ENCODE measurements around the gene DAP.

DAP gene

GRCh38 chr5:10633271-10634049 lies 127.6 kb downstream of the DAP start:
- TF ChIP-seq POLR2AphosphoS5 (IDR thresholded peaks at IDR 0.05; ENCODE audit: low read depth, low read length): no peak
- TF ChIP-seq REST (IDR thresholded peaks at IDR 0.05; ENCODE audit: insufficient read depth in 1 of 2, low read depth in 2 of 2, low read length in 2 of 2): no peak
- no peak for TF ChIP-seq SIN3A (IDR thresholded peaks at IDR 0.05; ENCODE audit: borderline replicate concordance, insufficient read depth, low read length)
- TF ChIP-seq FOXP2 (optimal IDR thresholded peaks at IDR 0.05; ENCODE audit: borderline replicate concordance, extremely low read depth, extremely low read length, insufficient read depth): no peak
- TF ChIP-seq TAF1 (IDR thresholded peaks at IDR 0.05; ENCODE audit: borderline replicate concordance, insufficient read depth, low read length): no peak

- TF ChIP-seq REST (IDR thresholded peaks at IDR 0.05; ENCODE audit: insufficient read depth in 1 of 2, low read depth in 2 of 2, low read length in 2 of 2) (no peak), SIN3A (IDR thresholded peaks at IDR 0.05; ENCODE audit: borderline replicate concordance, insufficient read depth, low read length) (no peak), TAF1 (IDR thresholded peaks at IDR 0.05; ENCODE audit: borderline replicate concordance, insufficient read depth, low read length) (no peak), FOXP2 (optimal IDR thresholded peaks at IDR 0.05; ENCODE audit: borderline replicate concordance, extremely low read depth, extremely low read length, insufficient read depth) (no peak), POLR2AphosphoS5 (IDR thresholded peaks at IDR 0.05; ENCODE audit: low read depth, low read length) (no peak)
Observed at GRCh38 chr5:10632110-10632761, 128.8 kb downstream of the DAP start.

GRCh38 chr5:10631316-10631996 lies 129.6 kb downstream of the DAP start:
- TF ChIP-seq SIN3A (IDR thresholded peaks at IDR 0.05; ENCODE audit: borderline replicate concordance, insufficient read depth, low read length): no peak
- no peak for TF ChIP-seq TAF1 (IDR thresholded peaks at IDR 0.05; ENCODE audit: borderline replicate concordance, insufficient read depth, low read length)
- TF ChIP-seq FOXP2 (optimal IDR thresholded peaks at IDR 0.05; ENCODE audit: borderline replicate concordance, extremely low read depth, extremely low read length, insufficient read depth): no peak
- no peak for TF ChIP-seq POLR2AphosphoS5 (IDR thresholded peaks at IDR 0.05; ENCODE audit: low read depth, low read length)
- TF ChIP-seq REST (IDR thresholded peaks at IDR 0.05; ENCODE audit: insufficient read depth in 1 of 2, low read depth in 2 of 2, low read length in 2 of 2): no peak

- TF ChIP-seq SIN3A (IDR thresholded peaks at IDR 0.05; ENCODE audit: borderline replicate concordance, insufficient read depth, low read length) (no peak), REST (IDR thresholded peaks at IDR 0.05; ENCODE audit: insufficient read depth in 1 of 2, low read depth in 2 of 2, low read length in 2 of 2) (no peak), FOXP2 (optimal IDR thresholded peaks at IDR 0.05; ENCODE audit: borderline replicate concordance, extremely low read depth, extremely low read length, insufficient read depth) (no peak), TAF1 (IDR thresholded peaks at IDR 0.05; ENCODE audit: borderline replicate concordance, insufficient read depth, low read length) (no peak), POLR2AphosphoS5 (IDR thresholded peaks at IDR 0.05; ENCODE audit: low read depth, low read length) (no peak)
Observed at GRCh38 chr5:10630126-10630525, 130.9 kb downstream of the DAP start.
